Measurements from ENCODE around the gene ATXN7L3. TPM values are rescaled to one million over a fixed set of nuclear protein-coding genes. Genes with fewer than 3 reads are reported as not detected.
A peak's percentile ranks its signal among the peaks of the same experiment; 100 is the strongest.

The ATXN7L3 gene
- total RNA-seq, 1 experiment from 2014 or later, result 65.7 TPM

DNA sequence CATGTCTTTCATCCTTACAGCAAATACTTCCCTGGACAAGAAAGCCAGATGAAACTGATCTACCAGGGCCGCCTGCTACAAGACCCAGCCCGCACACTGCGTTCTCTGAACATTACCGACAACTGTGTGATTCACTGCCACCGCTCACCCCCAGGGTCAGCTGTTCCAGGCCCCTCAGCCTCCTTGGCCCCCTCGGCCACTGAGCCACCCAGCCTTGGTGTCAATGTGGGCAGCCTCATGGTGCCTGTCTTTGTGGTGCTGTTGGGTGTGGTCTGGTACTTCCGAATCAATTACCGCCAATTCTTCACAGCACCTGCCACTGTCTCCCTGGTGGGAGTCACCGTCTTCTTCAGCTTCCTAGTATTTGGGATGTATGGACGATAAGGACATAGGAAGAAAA, 9.2 kb downstream of the ATXN7L3 start:
- no peak for DNase-seq (ENCODE audit: unreplicated experiment)
- no peaks in the 10 kb centered on the region for H3K9me3 Mint-ChIP-seq (ENCODE audit: unreplicated experiment)
- H3K36me3 Mint-ChIP-seq (ENCODE audit: insufficient read depth, unreplicated experiment), result peaks cover 63% of the 10 kb centered on the region
- CTCF ChIA-PET, result interaction anchor here (0.6 kb wide), 1 partner anchor 109 kb away, joined by 3 read pairs; no protein-coding TSS in a partner anchor
- TF ChIP-seq, protein P1, sequence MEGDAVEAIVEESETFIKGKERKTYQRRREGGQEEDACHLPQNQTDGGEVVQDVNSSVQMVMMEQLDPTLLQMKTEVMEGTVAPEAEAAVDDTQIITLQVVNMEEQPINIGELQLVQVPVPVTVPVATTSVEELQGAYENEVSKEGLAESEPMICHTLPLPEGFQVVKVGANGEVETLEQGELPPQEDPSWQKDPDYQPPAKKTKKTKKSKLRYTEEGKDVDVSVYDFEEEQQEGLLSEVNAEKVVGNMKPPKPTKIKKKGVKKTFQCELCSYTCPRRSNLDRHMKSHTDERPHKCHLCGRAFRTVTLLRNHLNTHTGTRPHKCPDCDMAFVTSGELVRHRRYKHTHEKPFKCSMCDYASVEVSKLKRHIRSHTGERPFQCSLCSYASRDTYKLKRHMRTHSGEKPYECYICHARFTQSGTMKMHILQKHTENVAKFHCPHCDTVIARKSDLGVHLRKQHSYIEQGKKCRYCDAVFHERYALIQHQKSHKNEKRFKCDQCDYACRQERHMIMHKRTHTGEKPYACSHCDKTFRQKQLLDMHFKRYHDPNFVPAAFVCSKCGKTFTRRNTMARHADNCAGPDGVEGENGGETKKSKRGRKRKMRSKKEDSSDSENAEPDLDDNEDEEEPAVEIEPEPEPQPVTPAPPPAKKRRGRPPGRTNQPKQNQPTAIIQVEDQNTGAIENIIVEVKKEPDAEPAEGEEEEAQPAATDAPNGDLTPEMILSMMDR (IDR thresholded peaks at IDR 0.05; ENCODE audit: unreplicated experiment), result no peak
- intact Hi-C loops (cut with micrococcal nuclease), result no loop called here
- H3K27ac Mint-ChIP-seq (ENCODE audit: low read depth, unreplicated experiment), result no peak overlapping the region
- BruUV-seq (replicated peaks), result no TSS peak
- no peak overlapping the region for H3K4me3 Mint-ChIP-seq (ENCODE audit: unreplicated experiment)
- POLR2A ChIA-PET, result interaction anchor here (0.8 to 1.7 kb wide), 3 partner anchors 8 to 134 kb away, joined by 3 to 6 read pairs (median 4); partner anchors contain the start of gene SLC25A39
- no peaks in the 10 kb centered on the region for H3K27me3 Mint-ChIP-seq (ENCODE audit: insufficient read depth, unreplicated experiment)
- H3K4me1 Mint-ChIP-seq (ENCODE audit: insufficient read depth, unreplicated experiment), result peaks cover 11% of the 10 kb centered on the region

DNA sequence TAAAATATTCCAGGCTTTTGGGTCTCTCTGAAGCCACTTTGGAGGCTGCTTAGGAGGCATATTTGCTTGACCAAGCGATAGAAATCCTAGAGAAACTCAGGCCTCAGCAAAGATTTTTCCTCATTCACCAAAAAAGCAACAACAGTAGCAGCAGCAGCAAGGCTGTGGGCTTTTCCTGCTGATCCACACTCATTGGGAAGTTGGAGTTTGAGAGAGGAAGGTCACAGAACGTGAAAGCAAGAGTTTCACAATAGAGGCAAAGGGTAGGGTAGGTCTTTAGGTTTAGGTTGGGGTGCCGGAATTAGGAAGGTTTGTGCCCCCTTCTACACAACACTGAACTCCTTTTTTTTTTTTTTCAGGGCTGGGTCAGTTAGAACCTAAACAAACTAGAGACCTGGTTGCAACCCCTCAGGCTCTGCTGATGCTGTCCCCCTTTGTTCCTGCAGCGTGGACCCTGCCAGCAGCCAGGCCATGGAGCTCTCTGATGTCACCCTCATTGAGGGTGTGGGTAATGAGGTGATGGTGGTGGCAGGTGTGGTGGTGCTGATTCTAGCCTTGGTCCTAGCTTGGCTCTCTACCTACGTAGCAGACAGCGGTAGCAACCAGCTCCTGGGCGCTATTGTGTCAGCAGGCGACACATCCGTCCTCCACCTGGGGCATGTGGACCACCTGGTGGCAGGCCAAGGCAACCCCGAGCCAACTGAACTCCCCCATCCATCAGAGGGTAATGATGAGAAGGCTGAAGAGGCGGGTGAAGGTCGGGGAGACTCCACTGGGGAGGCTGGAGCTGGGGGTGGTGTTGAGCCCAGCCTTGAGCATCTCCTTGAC, 10.9 kb downstream of the ATXN7L3 start:
- TF ChIP-seq, protein P1 (IDR thresholded peaks at IDR 0.05; ENCODE audit: unreplicated experiment), result no peak
- intact Hi-C loops (cut with micrococcal nuclease), result no loop called here
- H3K4me3 Mint-ChIP-seq (ENCODE audit: unreplicated experiment), result peak overlapping the region; percentile 100
- DNase-seq (ENCODE audit: unreplicated experiment), result no peak
- peaks cover 17% of the 10 kb centered on the region for H3K4me1 Mint-ChIP-seq (ENCODE audit: insufficient read depth, unreplicated experiment)
- no peaks in the 10 kb centered on the region for H3K9me3 Mint-ChIP-seq (ENCODE audit: unreplicated experiment)
- BruUV-seq (replicated peaks), result no TSS peak
- POLR2A ChIA-PET, result interaction anchor here (0.6 to 4.8 kb wide), 5 partner anchors 11 to 142 kb away, joined by 3 to 51 read pairs (median 4); partner anchors contain the start of genes ATXN7L3 and UBTF
- no peak overlapping the region for H3K27ac Mint-ChIP-seq (ENCODE audit: low read depth, unreplicated experiment)
- no peaks in the 10 kb centered on the region for H3K27me3 Mint-ChIP-seq (ENCODE audit: insufficient read depth, unreplicated experiment)
- peaks cover 52% of the 10 kb centered on the region for H3K36me3 Mint-ChIP-seq (ENCODE audit: insufficient read depth, unreplicated experiment)
- CTCF ChIA-PET, result interaction anchor here (0.6 to 0.7 kb wide), 3 partner anchors 14 to 36 kb away, joined by 3 to 4 read pairs (median 3); no protein-coding TSS in a partner anchor

DNA sequence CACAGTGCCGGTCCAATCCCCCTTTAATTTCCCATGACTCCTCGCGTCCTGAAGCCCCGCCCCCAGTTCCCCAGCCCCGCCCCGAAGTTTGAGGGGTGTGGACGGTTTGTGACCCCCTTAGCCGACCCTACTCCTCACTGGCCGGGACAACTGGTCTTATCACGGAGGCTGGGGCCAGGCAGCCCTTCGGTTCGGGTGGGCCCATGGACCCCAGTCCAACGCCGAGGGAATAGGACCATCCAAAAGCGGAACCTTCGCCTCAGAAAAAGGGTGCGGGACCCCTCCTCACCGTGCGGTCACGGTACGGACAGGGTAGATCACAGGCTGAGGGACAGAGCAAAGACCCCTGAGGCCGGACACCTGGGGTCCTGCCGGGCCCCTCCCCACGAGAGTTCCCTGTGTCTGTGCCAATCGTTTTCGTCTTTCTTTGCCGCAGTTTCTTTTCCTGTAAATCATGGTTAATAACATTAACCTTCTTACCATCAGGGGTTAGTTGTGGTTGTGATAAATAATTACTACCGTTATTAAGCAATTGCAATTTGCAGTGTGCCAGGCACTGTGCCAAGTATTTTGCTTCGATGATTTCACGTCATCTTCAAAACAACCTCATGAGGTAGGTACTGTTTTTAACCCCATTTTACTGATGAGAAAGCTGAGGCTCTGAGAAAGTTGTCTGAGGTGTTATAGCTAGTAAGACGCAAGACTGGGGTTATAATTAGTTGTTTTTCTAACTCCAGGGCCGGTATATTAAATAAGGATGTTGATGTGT, 12.4 kb downstream of the ATXN7L3 start:
- Mint-ChIP-seq H3K27me3 (ENCODE audit: insufficient read depth, unreplicated experiment) (no peaks in the 10 kb centered on the region), H3K4me1 (ENCODE audit: insufficient read depth, unreplicated experiment) (peaks cover 17% of the 10 kb centered on the region), H3K36me3 (ENCODE audit: insufficient read depth, unreplicated experiment) (peaks cover 46% of the 10 kb centered on the region), H3K27ac (ENCODE audit: low read depth, unreplicated experiment) (peak overlapping the region; percentile 99), H3K4me3 (ENCODE audit: unreplicated experiment) (peak overlapping the region; percentile 100), H3K9me3 (ENCODE audit: unreplicated experiment) (no peaks in the 10 kb centered on the region)
- TF ChIP-seq, protein P1 (IDR thresholded peaks at IDR 0.05; ENCODE audit: unreplicated experiment), result no peak
- ChIA-PET CTCF (interaction anchor here (0.6 to 2.8 kb wide), 6 partner anchors 10 to 72 kb away, joined by 3 to 17 read pairs (median 4); no protein-coding TSS in a partner anchor), POLR2A (interaction anchor here (0.6 to 4.8 kb wide), 30 partner anchors 11 to 960 kb away, joined by 3 to 51 read pairs (median 6); partner anchors contain the start of genes ASB16, ATXN7L3, G6PC3 and GRN)
- peak; percentile 29 for DNase-seq (ENCODE audit: unreplicated experiment)
- intact Hi-C loops (cut with micrococcal nuclease), result no loop called here
- BruUV-seq (replicated peaks), result no TSS peak

Measured in MCF 10A (cell line).